GM18520 (cell line): ENCODE measurements around the gene REPIN1.

Experiments
- ATAC-seq: cut with Tn5 transposase; IDR thresholded peaks from one replicate; pipeline ENCODE4 v1.9.1; 2021; ENCODE audit not compliant: unreplicated experiment

REPIN1 gene

GRCh38 chr7:150368096-150368883 lies at the start of gene REPIN1:
Gene REPIN1, plus strand, starts transcription at chr7:150368822. Its CDS starts 890 bp downstream, at chr7:150369712.
- peak; percentile 40 for ATAC-seq

GRCh38 chr7:150321788-150322113 lies 46.9 kb upstream of the REPIN1 start:
- ATAC-seq = no peak

DNA sequence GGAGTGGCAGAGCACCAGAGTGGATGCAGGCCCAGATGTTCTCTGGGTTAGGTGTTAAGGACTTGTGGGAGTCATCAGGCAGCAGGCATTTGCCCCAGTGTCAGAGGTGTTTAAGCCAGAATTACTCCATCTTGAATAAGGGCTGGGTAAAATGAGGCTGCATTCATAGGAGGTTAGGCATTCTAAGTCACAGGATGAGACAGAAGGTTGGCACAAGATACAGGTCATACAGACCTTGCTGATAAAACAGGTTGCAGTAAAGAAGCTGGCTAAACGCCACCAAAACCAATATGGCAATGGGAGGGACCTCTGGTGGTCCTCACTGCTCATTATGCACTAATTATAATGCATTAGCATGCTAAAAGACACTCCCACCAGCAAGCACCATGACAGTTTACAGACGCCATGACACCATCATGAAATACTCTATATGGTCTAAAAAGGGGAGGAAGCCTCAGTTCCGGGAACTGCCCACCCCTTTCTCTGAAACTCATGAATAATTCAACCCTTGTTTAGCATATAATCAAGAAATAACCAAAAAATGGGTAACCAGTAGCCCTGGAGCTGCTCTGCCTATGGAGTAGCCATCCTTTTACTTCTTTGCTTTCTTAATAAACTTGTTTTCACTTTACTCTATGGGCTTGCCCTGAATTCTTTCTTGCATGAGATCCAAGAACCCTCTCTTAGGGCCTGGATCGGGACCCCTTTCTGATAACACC lies 46.3 kb upstream of the REPIN1 start:
- no peak for ATAC-seq

DNA sequence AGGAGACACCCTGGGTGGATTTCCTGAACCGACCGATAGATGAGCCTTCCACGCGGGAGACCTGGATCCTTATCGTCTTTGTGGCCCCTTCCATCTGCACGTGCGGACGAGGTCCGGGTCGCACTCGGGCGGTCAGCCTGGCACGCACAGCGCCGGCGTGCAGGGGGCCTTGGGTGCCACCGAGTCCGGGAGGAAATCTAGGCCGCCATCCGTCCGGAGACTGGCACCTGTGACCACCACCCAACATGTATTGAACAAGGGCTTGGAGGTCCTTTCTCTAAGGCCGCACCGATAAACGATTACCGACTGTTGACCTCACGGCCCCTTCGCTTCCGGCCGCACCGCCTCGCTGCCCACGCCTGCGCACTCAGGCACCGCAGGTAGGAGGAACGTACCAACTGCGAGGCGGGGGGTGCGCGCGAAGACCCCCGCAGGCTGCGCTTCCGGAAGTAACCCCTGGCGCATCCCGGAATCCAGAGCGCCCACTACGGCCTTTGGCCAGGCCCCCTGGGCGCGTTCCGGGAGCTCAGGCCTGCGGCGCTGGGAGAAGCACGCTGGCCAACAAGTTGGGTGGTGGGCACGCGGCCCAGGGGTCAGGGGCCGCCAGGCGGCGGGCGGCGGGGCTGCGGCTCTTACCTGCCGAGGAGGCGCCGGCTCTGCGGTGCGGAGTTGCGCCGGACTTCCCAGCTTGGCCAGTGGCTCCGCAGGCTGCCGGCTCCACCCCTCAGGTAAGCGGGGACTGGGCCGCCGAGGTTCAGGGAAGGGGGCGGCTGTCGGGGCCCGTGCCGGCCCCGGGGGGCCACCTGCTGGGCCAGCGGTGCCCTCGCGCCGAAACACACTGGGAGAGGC lies 45.6 kb upstream of the REPIN1 start, which contains the start of the genes ACTR3C and LRRC61:
ACTR3C (minus strand) TSS at position 713 of the 849 bp plus-strand sequence. CDS start 28,249 bp downstream, outside the sequence.
LRRC61 (plus strand) TSS at position 523 of the 849 bp plus-strand sequence. CDS start 13,507 bp downstream, outside the sequence.
- peak; percentile 44 for ATAC-seq

DNA sequence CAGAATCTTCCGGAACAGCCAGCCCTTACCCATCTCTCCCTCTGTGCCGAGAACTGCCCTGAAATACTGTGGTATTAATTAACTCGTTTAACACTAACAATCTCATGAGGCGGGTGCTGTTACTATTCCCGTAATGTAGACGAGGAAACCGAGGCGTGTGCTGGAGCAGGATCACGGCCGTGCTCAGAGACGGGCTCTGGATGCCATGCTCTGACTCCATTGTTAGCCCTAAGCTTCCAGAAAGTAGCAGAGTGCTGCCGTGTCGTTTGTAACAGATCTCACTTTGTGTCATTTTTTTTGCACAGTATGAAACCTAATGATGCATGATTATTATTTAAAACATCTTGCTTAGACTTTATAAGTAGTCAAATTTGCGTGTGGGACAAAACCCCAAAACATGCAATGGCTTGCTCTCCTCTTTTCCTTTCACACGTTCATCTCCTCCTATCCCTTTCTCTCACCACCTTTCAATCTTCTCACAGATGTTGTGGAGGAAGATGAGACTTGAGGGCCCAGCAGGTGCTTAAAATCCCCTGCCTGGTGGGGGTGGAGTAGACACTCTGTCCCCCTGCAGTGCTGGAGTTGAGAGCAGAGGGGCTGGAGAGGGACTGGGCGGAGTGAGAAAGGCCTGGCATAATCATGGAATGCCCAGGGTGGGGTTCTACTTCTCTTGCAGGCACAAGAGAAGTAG lies 44.8 kb upstream of the REPIN1 start:
- ATAC-seq = no peak

DNA sequence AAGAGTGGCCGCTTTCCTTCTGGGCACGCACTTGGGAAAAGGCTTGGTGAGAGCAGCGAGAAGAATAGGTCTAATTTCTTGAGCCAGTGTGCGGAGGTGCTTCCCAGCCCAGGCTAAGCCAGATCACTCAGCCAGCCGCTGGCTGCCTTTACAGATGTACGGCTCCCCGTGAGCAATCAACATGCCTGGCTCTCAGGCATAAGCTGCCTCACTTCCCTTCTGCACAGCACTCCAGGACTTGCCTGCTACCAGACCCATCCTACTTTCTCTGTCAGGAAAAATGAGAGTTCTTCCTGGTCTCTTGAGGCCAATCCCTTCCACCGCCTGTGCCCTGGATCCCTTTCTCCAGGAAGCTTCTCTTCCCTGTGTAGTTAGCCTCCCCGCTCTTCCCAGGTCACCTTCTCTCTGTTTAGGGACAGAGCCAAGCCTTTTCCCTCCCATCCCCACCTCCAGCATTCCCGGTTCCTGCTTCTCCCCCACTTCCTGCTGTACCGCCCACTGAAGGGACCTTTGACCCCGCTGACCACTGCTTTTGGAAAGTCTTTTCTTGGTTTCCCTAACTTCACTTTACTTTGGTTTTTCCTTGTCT lies 44.2 kb upstream of the REPIN1 start:
- ATAC-seq = no peak

DNA sequence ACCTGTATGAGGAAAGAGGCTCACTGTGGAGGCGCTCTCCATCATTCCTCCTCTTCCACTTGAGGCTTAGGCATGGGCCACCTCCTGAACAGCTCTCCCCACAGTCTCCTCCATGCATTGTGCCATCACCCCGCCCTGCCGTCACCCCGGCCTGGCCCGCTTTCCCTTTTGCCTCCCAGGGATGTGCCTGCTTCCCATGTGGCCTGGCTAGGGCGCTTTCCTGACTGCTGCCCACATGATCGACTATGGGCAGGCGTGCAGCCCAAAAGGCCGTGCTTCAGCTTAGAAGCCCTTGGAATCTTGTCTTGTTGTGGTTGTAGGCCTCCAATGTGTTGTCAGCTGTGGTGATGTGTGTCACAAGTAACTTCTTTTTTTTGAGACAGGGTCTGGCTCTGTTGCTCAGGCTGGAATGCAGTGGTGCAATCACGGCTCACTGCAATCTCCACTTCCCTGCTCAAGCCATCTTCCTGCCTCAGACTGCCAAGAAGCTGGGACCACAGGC lies 43.5 kb upstream of the REPIN1 start:
- ATAC-seq = no peak

- ATAC-seq = no peak
Measured at GRCh38 chr7:150325901-150326300, 42.7 kb upstream of the REPIN1 start.

- ATAC-seq = no peak
Measured at GRCh38 chr7:150326657-150327268, 41.9 kb upstream of the REPIN1 start.

GRCh38 chr7:150327308-150327707 lies 41.3 kb upstream of the REPIN1 start:
- no peak for ATAC-seq

GRCh38 chr7:150329331-150330120 lies 39.1 kb upstream of the REPIN1 start:
- ATAC-seq = no peak

DNA sequence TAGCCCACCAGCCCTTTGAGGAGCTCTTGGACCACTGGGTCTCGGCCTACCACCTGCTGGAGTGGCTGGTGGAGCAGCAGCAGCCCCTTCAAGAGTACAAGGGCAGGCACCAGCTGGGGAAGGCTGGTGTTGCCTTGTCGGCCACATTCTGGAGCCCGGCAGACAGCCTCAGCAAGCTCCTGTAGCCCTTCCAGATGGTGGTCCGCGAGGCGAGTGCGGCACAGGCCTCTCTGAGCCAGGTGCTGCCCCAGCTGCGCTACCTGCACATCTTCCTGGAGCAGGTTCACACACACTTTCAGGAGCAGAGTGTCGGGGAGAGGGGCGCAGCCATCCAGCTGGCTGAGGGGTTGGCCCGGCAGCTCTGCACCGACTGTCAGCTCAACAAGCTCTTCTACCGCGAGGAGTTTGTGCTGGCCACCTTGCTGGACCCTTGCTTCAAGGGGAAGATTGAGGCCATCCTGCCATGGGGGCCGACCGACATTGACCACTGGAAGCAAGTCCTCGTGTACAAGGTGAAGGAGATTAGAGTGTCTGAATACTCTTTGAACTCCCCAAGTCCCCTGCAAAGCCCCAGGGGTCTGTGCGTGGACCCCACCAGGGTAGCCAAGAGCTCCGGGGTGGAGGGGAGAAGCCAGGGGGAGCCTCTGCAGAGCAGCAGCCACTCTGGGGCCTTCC lies 38.3 kb upstream of the REPIN1 start:
- ATAC-seq = no peak

DNA sequence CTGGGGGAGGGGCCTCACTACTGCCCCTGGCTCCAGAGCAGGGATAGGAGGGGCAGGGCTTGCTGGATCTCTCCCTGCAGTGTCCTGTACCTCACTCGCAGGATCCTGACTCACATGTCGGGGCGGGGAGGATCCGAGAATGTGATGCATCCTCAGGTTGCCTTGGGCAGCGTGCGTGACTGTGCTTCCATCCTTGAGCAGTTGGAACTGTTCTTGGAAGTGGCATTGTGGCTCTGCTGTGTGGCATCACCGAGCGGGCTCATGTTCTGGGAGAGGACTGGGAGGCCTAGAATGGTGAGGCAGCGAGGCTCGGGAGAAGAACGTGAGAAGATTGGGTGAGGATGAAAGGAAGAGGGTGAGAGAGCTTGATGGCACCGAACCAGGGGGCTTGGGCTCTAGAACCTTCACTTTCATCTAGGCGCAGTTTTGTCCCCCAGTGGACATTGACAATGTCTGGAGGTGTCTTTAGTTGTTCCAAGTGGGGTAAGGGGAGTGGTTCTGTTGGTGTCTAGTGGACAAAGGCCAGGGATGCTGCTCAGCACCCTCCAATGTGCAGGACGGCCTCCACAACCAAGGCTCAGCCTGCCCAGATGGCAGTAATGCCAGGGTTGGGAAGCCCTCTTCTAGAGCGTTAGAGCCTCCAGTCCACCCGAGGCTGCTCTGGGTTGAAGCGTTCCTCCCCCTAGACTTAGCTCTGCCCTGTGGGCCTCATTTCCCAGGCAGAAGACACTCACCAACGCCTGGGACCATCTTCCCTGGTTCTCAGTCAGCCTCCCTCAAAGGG lies 35.6 kb upstream of the REPIN1 start:
- no peak for ATAC-seq

DNA sequence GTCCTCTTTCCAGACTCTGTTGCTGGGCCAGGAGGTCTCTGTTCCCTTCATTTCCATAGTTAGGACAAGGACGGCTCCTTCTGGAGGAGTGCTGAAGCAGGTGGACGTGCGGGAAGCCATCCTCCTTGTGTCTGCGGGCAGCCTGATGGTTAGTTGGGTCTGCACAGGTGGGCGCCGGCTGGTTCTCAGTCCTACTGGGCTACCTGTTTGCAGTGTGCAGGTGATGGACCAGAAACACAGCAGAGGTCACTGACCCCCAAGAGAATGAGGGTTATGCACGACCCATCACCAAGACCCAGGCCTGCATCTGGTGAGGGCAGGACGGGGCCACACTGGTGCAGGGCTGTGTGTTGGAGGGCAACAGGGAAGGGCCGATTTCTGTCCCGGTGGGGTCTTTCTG lies 35.0 kb upstream of the REPIN1 start:
- ATAC-seq = no peak

DNA sequence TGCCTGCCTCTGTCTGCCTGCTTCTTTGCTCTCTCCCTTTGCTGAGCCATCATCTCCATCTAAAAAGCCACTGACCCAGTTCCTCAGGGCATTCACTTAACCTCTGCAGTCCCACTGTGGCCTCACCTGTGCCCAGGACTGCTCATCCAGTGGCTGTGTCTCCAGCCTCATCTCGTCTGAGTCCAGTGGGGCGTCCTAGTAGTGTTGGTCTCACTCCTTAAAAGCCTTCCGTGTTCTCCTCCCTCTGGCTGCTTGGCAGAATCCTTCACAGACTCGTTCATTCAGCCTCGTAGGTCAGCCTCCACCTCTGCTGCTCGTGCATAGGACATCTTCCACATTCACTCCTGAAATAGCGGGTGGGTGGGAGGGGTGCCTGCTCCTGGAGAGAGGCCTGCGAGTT lies 34.5 kb upstream of the REPIN1 start:
- no peak for ATAC-seq

GRCh38 chr7:150335108-150335773 lies 33.4 kb upstream of the REPIN1 start:
- no peak for ATAC-seq

DNA sequence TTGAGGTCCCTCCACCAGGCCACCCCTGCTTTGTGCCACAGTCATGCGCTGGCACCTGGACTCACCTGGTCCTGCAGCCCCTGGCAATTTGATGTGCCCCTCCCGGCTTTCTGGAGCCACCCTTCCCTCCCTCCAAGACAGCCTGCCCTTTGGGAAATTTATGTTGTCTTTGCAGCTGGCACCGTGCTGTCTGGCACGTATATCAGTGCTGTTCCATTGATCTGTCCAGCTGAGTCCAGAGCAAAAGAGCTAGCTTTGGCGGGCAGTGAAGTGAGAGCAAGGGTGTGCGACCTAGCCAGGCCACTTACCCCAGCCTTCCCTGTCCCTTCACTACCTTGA lies 32.9 kb upstream of the REPIN1 start:
- no peak for ATAC-seq
